ENCODE measurements around the gene CAMKK2.
A peak's percentile ranks its signal among the peaks of the same experiment; 100 is the strongest.

CAMKK2 gene

GRCh38 chr12:121209624-121210572 is 86.6 kb downstream of the CAMKK2 start, which contains the start of gene P2RX4 (continued):
- TF ChIP-seq YY2 (tag by site-specific recombination; IDR thresholded peaks at IDR 0.05) (peak; percentile 85), GLIS2 (tag by site-specific recombination; IDR thresholded peaks at IDR 0.05) (peak; percentile 83), ZNF596 (tag by site-specific recombination; IDR thresholded peaks at IDR 0.05) (peak; percentile 52; the same call in 1 of the 2 replicates), ZNF624 (tag by site-specific recombination; IDR thresholded peaks at IDR 0.05) (no peak), PRDM2 (tag by site-specific recombination; IDR thresholded peaks at IDR 0.05; ENCODE audit: borderline replicate concordance) (no peak), SCRT1 (tag by site-specific recombination; IDR thresholded peaks at IDR 0.05; ENCODE audit: borderline replicate concordance) (no peak), ZXDB (tag by site-specific recombination; IDR thresholded peaks at IDR 0.05) (no peak; the same call in none of the 2 replicates), BCL11A (tag by site-specific recombination; IDR thresholded peaks at IDR 0.05; ENCODE audit: low read depth) (0 out of 2 replicates have a peak, but pooled peaks have one; percentile 29), MEIS1 (CRISPR knock-in tag; IDR thresholded peaks at IDR 0.05; ENCODE audit: borderline replicate concordance) (no peak), ZNF777 (tag by site-specific recombination; IDR thresholded peaks at IDR 0.05; ENCODE audit: borderline replicate concordance) (peak; percentile 22; the same call in 1 of the 2 replicates), EGR2 (tag by site-specific recombination; IDR thresholded peaks at IDR 0.05; ENCODE audit: low read depth) (peak; percentile 62; the same call in 1 of the 2 replicates), BCL11B (tag by site-specific recombination; IDR thresholded peaks at IDR 0.05; ENCODE audit: low read depth) (0 out of 2 replicates have a peak, but pooled peaks have one; percentile 9), ZNF529 (tag by site-specific recombination; IDR thresholded peaks at IDR 0.05; ENCODE audit: insufficient replicate concordance) (no peak), ZNF121 (tag by site-specific recombination; IDR thresholded peaks at IDR 0.05) (peak; percentile 83), ZNF394 (tag by site-specific recombination; IDR thresholded peaks at IDR 0.05; ENCODE audit: borderline replicate concordance) (no peak; the same call in 1 of the 2 replicates), ZNF692 (tag by site-specific recombination; IDR thresholded peaks at IDR 0.05) (peak; percentile 90), ZNF211 (tag by site-specific recombination; IDR thresholded peaks at IDR 0.05; ENCODE audit: low read depth) (no peak), RBAK (tag by site-specific recombination; IDR thresholded peaks at IDR 0.05) (no peak), ZNF341 (tag by site-specific recombination; IDR thresholded peaks at IDR 0.05; ENCODE audit: low read depth) (peak; percentile 8; the same call in 1 of the 2 replicates), ZNF501 (tag by site-specific recombination; IDR thresholded peaks at IDR 0.05) (peak; percentile 49; the same call in 1 of the 2 replicates), ZNF843 (tag by site-specific recombination; IDR thresholded peaks at IDR 0.05) (no peak), ZNF335 (tag by site-specific recombination; conservative IDR thresholded peaks at IDR 0.05) (peak; percentile 22), ZBTB8A (tag by site-specific recombination; IDR thresholded peaks at IDR 0.05) (peak; percentile 98), YY1 (tag by site-specific recombination; IDR thresholded peaks at IDR 0.05) (peak; percentile 86)
- TF ChIP-seq, protein P1, sequence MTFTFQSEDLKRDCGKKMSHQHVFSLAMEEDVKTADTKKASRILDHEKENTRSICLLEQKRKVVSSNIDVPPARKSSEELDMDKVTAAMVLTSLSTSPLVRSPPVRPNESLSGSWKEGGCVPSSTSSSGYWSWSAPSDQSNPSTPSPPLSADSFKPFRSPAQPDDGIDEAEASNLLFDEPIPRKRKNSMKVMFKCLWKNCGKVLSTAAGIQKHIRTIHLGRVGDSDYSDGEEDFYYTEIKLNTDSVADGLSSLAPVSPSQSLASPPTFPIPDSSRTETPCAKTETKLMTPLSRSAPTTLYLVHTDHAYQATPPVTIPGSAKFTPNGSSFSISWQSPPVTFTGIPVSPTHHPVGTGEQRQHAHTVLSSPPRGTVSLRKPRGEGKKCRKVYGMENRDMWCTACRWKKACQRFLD (tag by site-specific recombination; IDR thresholded peaks at IDR 0.05) = no peak
- TF ChIP-seq, protein P2, sequence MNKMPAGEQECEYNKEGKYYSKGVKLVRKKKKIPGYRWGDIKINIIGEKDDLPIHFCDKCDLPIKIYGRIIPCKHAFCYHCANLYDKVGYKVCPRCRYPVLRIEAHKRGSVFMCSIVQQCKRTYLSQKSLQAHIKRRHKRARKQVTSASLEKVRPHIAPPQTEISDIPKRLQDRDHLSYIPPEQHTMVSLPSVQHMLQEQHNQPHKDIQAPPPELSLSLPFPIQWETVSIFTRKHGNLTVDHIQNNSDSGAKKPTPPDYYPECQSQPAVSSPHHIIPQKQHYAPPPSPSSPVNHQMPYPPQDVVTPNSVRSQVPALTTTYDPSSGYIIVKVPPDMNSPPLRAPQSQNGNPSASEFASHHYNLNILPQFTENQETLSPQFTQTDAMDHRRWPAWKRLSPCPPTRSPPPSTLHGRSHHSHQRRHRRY (tag by site-specific recombination; IDR thresholded peaks at IDR 0.05) = no peak
- TF ChIP-seq, protein P3, sequence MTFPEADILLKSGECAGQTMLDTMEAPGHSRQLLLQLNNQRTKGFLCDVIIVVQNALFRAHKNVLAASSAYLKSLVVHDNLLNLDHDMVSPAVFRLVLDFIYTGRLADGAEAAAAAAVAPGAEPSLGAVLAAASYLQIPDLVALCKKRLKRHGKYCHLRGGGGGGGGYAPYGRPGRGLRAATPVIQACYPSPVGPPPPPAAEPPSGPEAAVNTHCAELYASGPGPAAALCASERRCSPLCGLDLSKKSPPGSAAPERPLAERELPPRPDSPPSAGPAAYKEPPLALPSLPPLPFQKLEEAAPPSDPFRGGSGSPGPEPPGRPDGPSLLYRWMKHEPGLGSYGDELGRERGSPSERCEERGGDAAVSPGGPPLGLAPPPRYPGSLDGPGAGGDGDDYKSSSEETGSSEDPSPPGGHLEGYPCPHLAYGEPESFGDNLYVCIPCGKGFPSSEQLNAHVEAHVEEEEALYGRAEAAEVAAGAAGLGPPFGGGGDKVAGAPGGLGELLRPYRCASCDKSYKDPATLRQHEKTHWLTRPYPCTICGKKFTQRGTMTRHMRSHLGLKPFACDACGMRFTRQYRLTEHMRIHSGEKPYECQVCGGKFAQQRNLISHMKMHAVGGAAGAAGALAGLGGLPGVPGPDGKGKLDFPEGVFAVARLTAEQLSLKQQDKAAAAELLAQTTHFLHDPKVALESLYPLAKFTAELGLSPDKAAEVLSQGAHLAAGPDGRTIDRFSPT (tag by site-specific recombination; IDR thresholded peaks at IDR 0.05) = peak; percentile 73; the same call in 1 of the 2 replicates
